ENCODE measurements around the gene CD40. TPM values are rescaled to one million over a fixed set of nuclear protein-coding genes. Genes with fewer than 3 reads are reported as not detected.

Gene CD40
- total RNA-seq, 1 donor from 2014 or later: 3.8 TPM

- intact Hi-C loops (cut with DNase I): no loop called here
- DNase-seq (ENCODE audit: low spot score): no peak
These were observed 21.3 kb downstream of the CD40 start for GRCh38 chr20:46139266-46139889.

- DNase-seq (ENCODE audit: low spot score): no peak
- intact Hi-C loops (cut with DNase I): no loop called here
These were observed 21.9 kb downstream of the CD40 start for GRCh38 chr20:46139908-46140482.

- intact Hi-C loops (cut with DNase I): no loop called here
These were observed 24.0 kb downstream of the CD40 start for GRCh38 chr20:46142124-46142523.

GRCh38 chr20:46144432-46145025 lies 26.4 kb downstream of the CD40 start:
- intact Hi-C loops (cut with DNase I): no loop called here
- DNase-seq (ENCODE audit: low spot score): no peak

More at GRCh38 chr20:46142124-46142523, 24.0 kb downstream of the CD40 start:
- DNase-seq (ENCODE audit: low spot score): no peak

- DNase-seq (ENCODE audit: low spot score): no peak
- intact Hi-C loops (cut with DNase I): no loop called here
These were observed 27.6 kb downstream of the CD40 start for GRCh38 chr20:46145713-46146112.

GRCh38 chr20:46148313-46149208 lies 30.4 kb downstream of the CD40 start:
- DNase-seq (ENCODE audit: low spot score): no peak
- intact Hi-C loops (cut with DNase I): no loop called here

- DNase-seq (ENCODE audit: low spot score): no peak
- intact Hi-C loops (cut with DNase I): no loop called here
These were observed 32.8 kb downstream of the CD40 start for GRCh38 chr20:46150943-46151342.

- intact Hi-C loops (cut with DNase I): no loop called here
- no peak for DNase-seq (ENCODE audit: low spot score)
These were observed 33.8 kb downstream of the CD40 start for GRCh38 chr20:46151936-46152335.

GRCh38 chr20:46152824-46153586 lies 34.9 kb downstream of the CD40 start:
- no peak for DNase-seq (ENCODE audit: low spot score)
- intact Hi-C loops (cut with DNase I): no loop called here

- intact Hi-C loops (cut with DNase I): no loop called here
- DNase-seq (ENCODE audit: low spot score): no peak
These were observed 36.2 kb downstream of the CD40 start for GRCh38 chr20:46154305-46154704.

GRCh38 chr20:46154796-46155195 lies 36.7 kb downstream of the CD40 start:
- intact Hi-C loops (cut with DNase I): no loop called here
- no peak for DNase-seq (ENCODE audit: low spot score)

- intact Hi-C loops (cut with DNase I): no loop called here
- no peak for DNase-seq (ENCODE audit: low spot score)
These were observed 38.0 kb downstream of the CD40 start for GRCh38 chr20:46156065-46156464.

- DNase-seq (ENCODE audit: low spot score): no peak
- intact Hi-C loops (cut with DNase I): no loop called here
These were observed 39.0 kb downstream of the CD40 start for GRCh38 chr20:46157076-46157592.

- intact Hi-C loops (cut with DNase I): no loop called here
- no peak for DNase-seq (ENCODE audit: low spot score)
These were observed 39.5 kb downstream of the CD40 start for GRCh38 chr20:46157625-46158024.

GRCh38 chr20:46158476-46158987 lies 40.4 kb downstream of the CD40 start:
- DNase-seq (ENCODE audit: low spot score): no peak
- intact Hi-C loops (cut with DNase I): no loop called here

- intact Hi-C loops (cut with DNase I): no loop called here
- DNase-seq (ENCODE audit: low spot score): no peak
These were observed 41.2 kb downstream of the CD40 start for GRCh38 chr20:46159101-46159897.

- intact Hi-C loops (cut with DNase I): no loop called here
These were observed 42.5 kb downstream of the CD40 start for GRCh38 chr20:46160661-46161060.

GRCh38 chr20:46161921-46162320 lies 43.8 kb downstream of the CD40 start:
- no peak for DNase-seq (ENCODE audit: low spot score)
- intact Hi-C loops (cut with DNase I): no loop called here

More at GRCh38 chr20:46160661-46161060, 42.5 kb downstream of the CD40 start:
- DNase-seq (ENCODE audit: low spot score): no peak

Measured in cardiac septum (tissue), 1 donor.